ENCODE measurements around the gene PCOLCE2. TPM values are rescaled to one million over a fixed set of nuclear protein-coding genes. Genes with fewer than 3 reads are reported as not detected.

Gene PCOLCE2
- total and polyA plus RNA-seq, 9 donors, result 1.5 to 47.9 (median 3.6) TPM

GRCh38 chr3:142866841-142867631 lies 21.8 kb downstream of the PCOLCE2 start:
- 81 to 82% (median 81%) methylated on average over 9 of the region's 9 CpGs for WGBS, 3 donors
- Histone ChIP-seq H3K27ac (no peak overlapping the region), H3K4me3 (no peak overlapping the region), H3K36me3 (no peaks in the 10 kb centered on the region), H3K4me1 (ENCODE audit: insufficient read depth) (peaks cover 2% of the 10 kb centered on the region), H3K27me3 (no peaks in the 10 kb centered on the region), H3K9me3 (no peaks in the 10 kb centered on the region)
- intact Hi-C loops (cut with DNase I), result no loop called here
- no peak for DNase-seq
- TF ChIP-seq POLR2A (IDR thresholded peaks at IDR 0.05) (no peak), EP300 (IDR thresholded peaks at IDR 0.05) (no peak)
- TF ChIP-seq, protein P1, sequence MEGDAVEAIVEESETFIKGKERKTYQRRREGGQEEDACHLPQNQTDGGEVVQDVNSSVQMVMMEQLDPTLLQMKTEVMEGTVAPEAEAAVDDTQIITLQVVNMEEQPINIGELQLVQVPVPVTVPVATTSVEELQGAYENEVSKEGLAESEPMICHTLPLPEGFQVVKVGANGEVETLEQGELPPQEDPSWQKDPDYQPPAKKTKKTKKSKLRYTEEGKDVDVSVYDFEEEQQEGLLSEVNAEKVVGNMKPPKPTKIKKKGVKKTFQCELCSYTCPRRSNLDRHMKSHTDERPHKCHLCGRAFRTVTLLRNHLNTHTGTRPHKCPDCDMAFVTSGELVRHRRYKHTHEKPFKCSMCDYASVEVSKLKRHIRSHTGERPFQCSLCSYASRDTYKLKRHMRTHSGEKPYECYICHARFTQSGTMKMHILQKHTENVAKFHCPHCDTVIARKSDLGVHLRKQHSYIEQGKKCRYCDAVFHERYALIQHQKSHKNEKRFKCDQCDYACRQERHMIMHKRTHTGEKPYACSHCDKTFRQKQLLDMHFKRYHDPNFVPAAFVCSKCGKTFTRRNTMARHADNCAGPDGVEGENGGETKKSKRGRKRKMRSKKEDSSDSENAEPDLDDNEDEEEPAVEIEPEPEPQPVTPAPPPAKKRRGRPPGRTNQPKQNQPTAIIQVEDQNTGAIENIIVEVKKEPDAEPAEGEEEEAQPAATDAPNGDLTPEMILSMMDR (IDR thresholded peaks at IDR 0.05), result no peak

GRCh38 chr3:142863930-142864920 lies 24.7 kb downstream of the PCOLCE2 start:
- Histone ChIP-seq H3K9me3 (no peaks in the 10 kb centered on the region), H3K4me3 (no peak overlapping the region), H3K27me3 (no peaks in the 10 kb centered on the region), H3K27ac (no peak overlapping the region), H3K36me3 (no peaks in the 10 kb centered on the region), H3K4me1 (ENCODE audit: insufficient read depth) (peaks cover 2% of the 10 kb centered on the region)
- 51 to 70% (median 58%) methylated on average over 8 of the region's 8 CpGs for WGBS, 3 donors
- TF ChIP-seq, protein P1 (IDR thresholded peaks at IDR 0.05), result no peak
- TF ChIP-seq EP300 (IDR thresholded peaks at IDR 0.05) (no peak), POLR2A (IDR thresholded peaks at IDR 0.05) (no peak)
- intact Hi-C loops (cut with DNase I), result no loop called here
- no peak for DNase-seq

DNA sequence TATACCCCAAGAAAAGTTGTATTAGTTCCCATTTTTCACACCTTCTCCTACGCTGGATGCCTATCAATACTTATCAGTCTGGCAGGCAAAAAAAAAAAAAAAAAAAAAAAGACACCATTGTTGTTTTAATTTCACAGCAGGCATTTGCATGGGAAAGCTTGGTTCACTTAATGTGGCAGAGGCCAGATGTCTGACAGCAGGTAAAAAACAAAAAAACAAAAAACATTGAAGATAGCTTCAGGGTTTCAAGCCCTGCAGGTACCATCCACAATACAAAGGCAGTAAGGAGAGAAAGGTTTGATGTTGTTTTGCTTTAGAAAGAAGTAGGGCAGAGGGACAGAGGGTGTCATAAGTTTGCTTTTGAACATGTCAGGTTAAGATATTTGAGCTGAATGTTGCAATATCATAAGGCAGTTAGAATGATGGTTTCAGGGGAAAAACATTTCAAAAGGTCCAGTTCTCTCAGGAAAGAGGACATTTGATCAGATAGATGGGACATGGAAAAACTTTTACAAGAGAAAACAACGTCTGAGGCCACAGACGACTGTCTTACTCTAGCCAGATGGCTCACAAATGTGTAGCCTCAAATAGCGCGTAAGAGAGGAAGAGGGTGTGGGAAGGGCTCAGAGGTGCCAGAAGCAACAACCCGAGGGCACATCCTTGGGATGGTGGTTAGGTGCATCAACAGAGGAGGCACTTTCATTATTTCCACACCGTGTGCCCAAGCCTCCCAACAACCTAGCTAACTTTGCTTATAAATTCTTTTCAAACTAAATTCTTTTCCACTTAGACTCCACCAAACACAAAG lies 25.7 kb downstream of the PCOLCE2 start:
- DNase-seq, result no peak
- intact Hi-C loops (cut with DNase I), result no loop called here
- no peaks in the 10 kb centered on the region for H3K9me3 ChIP-seq
- H3K27me3 ChIP-seq, result no peaks in the 10 kb centered on the region
- 15 to 29% (median 15%) methylated on average over 7 of the region's 7 CpGs for WGBS, 3 donors
- H3K4me1 ChIP-seq (ENCODE audit: insufficient read depth), result peaks cover 2% of the 10 kb centered on the region
- H3K4me3 ChIP-seq, result no peak overlapping the region
- no peak overlapping the region for H3K27ac ChIP-seq
- H3K36me3 ChIP-seq, result no peaks in the 10 kb centered on the region
- TF ChIP-seq, protein P1 (IDR thresholded peaks at IDR 0.05), result no peak
- no peak for TF ChIP-seq EP300 (IDR thresholded peaks at IDR 0.05)
- TF ChIP-seq POLR2A (IDR thresholded peaks at IDR 0.05), result no peak

DNA sequence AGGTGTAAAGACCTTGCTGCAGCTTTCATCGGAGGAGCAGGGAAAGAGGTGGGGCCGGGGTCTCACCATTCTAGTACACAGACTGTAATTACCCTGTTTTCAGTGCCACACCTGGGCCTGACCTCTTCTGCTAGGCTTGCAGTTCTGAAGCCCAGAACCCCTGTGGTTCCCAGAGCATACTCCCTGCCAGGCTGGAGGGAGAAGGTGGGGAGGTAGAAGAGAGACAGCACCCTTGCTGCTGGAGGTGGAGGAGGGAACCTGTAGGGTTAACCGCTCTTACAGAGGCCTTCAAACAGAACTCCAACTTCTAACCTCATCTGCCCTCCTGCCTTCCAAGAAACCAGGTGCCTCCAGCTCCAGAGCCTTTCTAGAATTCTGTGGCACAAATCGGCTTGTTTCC lies 27.0 kb downstream of the PCOLCE2 start:
- Histone ChIP-seq H3K36me3 (no peaks in the 10 kb centered on the region), H3K27me3 (no peaks in the 10 kb centered on the region), H3K27ac (no peak overlapping the region), H3K4me1 (ENCODE audit: insufficient read depth) (peaks cover 3% of the 10 kb centered on the region), H3K9me3 (no peaks in the 10 kb centered on the region), H3K4me3 (no peak overlapping the region)
- intact Hi-C loops (cut with DNase I), result no loop called here
- 90 to 94% (median 93%) methylated on average over 4 of the region's 4 CpGs for WGBS, 3 donors
- DNase-seq, result no peak
- TF ChIP-seq, protein P1 (IDR thresholded peaks at IDR 0.05), result no peak
- TF ChIP-seq POLR2A (IDR thresholded peaks at IDR 0.05) (no peak), EP300 (IDR thresholded peaks at IDR 0.05) (no peak)

Measured in ovary (tissue), 9 donors.